Endothelial cell of hepatic sinusoid (primary cell): Measurements from ENCODE around the gene EAF1.
"Not testable (repeated sequence)": the region's sequence is repeated elsewhere in the genome, so short reads cannot be mapped to it uniquely, and the experiment has no call there.

Experiments used
- in situ Hi-C: cut with HindIII; loops from 2 replicates; pipeline ENCODE4 v1.10.0; 2017; ENCODE audit warnings: low sequenced_read_pairs

The EAF1 gene

GRCh38 chr3:15450438-15451215 lies 23.2 kb downstream of the EAF1 start:
- in situ Hi-C loops: no loop called here

GRCh38 chr3:15451216-15452113 lies 24.1 kb downstream of the EAF1 start:
- in situ Hi-C loops: no loop called here

DNA sequence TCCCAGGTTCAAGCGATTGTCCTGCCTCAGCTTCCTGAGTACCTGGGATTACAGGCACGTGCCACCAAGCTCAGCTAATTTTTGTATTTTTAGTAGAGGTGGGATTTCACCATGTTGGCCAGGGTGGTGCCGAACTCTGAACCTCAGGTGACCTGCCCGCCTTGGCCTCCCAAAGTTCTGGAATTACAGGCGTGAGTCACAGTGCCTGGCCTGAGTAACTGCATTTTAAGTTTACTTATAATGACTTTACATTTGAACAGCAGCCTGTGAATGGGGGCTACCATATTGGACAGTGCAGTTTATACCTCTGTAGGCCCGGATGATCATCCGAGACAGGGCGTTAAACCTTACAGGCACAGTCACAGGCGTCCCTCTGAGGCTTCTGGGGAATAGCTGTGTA lies 24.8 kb downstream of the EAF1 start:
- in situ Hi-C loops: no loop called here

DNA sequence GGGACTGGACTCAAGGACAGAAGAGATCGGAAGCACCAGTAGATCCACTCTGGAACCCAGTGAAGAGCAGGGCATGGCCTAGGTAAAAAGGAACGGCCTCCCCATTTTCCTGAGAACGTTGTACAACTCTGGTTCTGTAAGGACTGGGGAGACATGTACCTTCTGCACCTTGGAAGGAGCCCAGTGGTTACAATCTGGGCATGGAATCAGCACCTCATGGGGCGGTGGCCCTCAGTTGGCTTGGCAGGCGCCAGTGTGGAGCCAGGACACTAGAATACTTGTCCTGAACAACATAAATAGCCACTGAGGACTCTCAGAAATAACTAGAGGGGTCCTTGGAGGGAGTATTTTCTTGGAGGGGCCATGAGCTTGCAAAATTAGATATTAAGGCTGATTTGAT lies 25.6 kb downstream of the EAF1 start:
- in situ Hi-C loops: no loop called here

GRCh38 chr3:15453501-15453900 lies 26.1 kb downstream of the EAF1 start:
- in situ Hi-C loops: no loop called here

DNA sequence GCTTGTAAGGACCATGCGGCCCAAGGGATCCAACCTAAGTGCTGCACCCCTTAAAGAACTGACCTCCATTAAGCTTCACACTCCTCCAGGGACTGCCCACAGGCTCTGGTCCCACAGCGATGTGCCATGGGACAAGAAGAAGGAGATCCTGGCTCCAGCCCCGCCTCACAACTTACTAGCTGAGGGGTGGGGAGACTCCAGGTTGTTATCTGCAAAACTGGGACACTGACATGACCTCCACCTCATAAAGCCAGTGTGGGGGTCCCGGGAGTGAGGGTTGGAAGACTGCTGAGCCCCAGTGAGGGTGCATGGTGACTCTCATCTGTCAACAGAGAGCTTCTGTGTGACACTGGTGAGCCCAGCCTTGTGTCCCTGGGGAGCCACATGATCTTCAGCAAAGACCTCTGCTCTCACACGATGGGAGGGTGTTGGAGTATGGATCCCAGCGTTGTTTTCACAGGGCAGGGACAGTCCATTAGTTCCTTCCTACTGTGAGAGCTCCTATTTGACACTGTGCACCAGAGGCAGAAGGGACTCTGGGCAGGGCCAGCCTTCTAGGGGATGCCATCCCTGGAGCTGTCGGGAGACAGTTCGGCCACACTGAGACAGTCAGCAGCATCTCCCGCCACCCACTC lies 26.7 kb downstream of the EAF1 start:
- in situ Hi-C loops: no loop called here

DNA sequence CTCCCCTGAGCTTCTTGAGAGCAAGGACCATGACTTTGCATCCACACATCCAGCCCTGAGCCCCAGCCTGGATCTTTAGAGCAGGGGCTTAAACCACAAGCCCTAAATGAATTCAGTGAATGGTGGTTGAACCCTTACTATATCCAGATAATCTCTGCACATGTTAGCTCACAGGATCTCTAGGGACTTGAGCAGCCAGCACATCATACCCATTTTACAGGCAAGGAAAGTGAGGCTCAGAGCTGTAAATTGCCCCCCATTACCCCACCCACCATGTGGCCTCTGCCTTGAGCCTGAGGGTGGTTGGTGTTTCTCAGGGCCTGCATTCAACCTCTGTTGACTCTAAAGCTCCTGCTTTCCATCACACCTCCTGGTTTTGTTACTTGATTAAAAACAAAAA lies 27.6 kb downstream of the EAF1 start:
- in situ Hi-C loops: no loop called here

DNA sequence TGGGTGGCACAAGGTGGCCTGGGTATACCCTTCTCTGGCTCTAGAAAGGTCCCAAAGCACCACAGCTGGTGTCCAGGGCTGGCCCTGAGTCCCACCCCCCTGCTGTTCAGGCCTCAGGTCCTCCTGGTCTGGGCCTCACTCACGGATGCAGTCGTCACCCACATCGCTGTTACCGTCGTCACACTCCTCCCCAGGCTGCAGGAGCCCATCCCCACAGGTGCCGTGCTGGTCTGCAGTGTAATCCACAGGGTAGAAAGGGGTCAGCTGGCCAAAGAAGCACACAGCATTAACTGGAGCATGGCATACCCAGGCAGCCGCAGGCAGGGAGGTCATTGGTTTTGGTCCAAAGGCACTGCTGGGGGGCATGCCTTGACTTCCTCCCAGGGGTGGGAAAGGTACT lies 28.4 kb downstream of the EAF1 start:
- in situ Hi-C loops: no loop called here

DNA sequence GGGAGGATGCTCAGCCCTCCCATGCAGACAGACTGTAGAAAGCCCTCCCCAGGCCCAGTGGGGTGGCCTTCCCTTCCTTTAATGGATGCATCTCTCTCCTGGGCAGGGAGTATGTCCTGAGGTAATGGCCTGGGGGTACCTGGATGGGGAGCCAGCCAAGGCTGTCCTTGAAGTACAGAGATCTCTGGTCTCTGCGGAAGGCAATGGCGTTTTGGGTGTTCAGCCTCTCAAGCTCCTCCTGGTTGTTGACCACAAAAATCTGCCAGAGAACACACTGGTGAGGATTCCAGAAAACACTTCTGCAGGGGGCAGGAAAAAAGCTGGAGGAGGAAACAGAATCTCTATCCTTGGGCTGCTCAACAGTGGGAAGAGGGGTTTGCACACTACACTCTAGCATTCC lies 28.9 kb downstream of the EAF1 start:
- in situ Hi-C loops: no loop called here

- in situ Hi-C loops: not testable (repeated sequence)
Measured at GRCh38 chr3:15456915-15457314, 29.5 kb downstream of the EAF1 start.

DNA sequence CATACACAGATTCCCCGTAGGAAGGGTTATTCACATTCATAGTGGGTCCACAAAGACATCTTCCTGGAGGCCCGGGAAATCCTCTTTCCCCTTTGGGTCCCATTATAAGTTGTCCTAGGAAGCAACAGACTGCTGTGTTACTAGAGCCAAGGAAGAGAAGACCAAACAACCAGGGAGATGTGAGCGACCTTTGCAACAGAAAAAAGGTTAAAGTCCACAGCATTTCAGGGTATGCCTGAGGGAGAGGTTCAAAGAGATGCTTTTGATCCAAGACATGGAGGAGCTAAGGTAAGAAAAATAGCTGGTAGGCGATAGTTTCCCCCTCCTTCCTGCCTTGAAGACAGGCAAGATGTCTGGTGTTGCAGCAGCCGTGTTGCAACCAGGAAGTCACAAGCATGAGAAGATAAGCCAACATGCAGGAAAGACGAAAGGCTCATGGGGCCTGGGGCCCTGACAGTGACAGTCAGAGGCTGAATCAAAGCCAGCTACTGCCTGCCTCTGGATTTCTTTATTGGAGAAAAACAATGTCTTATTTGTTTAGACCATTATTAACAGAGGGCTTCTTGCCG lies 30.9 kb downstream of the EAF1 start:
- in situ Hi-C loops: no loop called here

GRCh38 chr3:15460891-15461531 lies 33.6 kb downstream of the EAF1 start:
- in situ Hi-C loops: no loop called here

- in situ Hi-C loops: no loop called here
Measured at GRCh38 chr3:15462451-15462850, 35.1 kb downstream of the EAF1 start.

GRCh38 chr3:15465876-15466585 lies 38.6 kb downstream of the EAF1 start:
- in situ Hi-C loops: loop anchor here (5.0 kb wide), 1 partner anchor 59 kb away; no protein-coding TSS in a partner anchor

DNA sequence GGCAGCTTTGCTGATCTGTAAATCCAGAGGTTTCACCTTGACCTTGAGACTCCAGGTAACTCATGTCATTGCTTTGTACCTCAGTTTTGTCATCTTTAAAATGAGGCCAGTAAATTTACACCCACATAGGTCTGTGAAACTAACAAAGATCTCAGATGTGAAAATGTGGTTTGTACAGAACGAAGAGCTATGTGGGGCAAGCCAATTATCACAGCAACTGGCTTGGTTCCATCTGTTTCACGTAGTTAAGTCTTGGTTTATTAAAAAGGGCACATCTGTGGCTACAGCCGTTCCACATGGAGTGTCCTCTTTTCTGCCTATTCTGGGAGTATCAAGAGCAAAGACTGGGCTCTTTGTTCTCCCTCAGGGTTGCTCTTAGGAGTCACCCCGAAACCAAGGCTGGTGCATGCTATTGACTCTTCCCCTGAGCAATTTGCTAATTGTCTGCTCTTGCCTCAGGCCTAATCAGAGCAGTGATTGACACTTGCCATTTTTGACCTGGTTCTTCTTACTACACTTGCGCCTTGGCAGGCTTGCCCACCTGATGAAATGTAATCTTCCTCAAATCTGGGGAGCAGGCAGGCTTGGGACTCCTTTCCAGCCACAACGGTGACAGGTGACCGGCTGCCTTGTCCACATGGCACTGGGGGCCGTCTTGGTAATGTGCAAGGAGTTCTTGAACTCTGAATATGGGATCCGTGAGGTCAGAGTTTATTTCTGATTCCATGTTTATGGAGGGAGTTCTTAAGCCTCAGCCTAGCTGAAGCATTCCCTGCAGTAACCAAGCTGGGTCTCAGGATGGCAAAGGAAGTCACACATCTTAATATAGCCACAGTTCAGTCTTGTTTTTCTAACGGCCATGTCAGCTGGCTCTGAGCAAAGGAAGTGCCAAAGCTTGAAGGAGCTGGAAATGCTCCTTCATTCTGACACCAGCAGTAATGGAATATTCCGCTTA lies 40.1 kb downstream of the EAF1 start:
- in situ Hi-C loops: loop anchor here (5.0 kb wide), 1 partner anchor 60 kb away; no protein-coding TSS in a partner anchor

DNA sequence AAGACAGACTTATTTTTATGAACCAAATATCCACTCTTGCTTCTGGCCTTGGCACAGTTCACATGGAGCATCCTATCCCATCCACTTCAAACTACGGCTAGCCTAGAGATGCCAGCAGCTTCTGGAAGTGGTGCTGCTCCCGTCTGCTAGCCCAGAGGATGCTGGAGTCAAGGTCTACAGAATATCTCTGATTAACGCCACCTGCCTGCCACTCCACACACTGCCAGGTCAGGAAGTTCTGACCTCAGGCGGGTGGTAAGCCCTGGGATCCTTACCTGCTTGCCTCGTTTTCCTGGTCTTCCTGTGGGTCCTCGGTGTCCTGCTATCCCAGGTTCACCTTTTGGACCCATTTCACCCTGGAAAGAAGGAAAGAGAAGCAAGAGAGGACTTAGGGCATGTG lies 42.9 kb downstream of the EAF1 start:
- in situ Hi-C loops: no loop called here

- in situ Hi-C loops: no loop called here
Measured at GRCh38 chr3:15470849-15471248, 43.5 kb downstream of the EAF1 start.

DNA sequence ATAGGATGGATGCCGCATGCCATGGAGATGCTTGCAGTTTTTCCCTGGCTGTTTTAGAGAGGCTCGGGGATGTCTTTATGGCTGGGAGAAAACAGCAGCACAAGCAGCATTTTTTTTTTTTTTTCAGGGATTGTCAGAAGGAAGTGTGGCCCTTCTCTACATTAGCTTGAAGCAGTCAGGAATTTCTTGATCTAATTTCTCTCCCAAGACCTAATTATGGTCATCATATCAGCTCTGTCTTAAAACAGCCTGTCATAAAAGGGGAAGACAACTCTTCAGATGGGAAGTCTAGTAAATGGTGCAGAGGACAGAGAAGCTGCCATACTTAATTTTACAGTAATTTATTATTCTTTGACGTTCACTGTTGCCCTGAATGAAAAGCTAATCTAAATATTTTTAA lies 44.5 kb downstream of the EAF1 start:
- in situ Hi-C loops: no loop called here

DNA sequence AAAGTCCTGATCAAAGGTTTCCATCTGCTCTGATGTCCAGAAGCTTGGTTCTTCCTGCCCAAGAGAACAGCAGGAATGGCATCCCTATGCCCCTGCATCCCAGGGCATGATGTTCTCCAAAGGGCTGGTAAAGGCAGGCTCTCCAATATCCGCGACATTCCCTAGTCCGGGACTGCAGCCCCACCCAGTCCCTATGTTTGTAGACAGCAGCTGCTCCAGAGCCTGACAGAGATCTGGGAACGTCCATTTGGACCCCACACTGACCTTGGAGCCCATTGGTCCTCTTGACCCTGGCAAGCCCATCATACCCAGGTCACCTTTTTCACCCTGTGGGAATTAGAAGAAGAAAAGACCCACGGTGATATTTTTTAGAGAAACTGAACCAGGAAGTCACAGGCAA lies 47.8 kb downstream of the EAF1 start:
- in situ Hi-C loops: no loop called here
